HepG2 (cell line): ENCODE measurements around the gene BEAN1. TPM values are rescaled to one million over a fixed set of nuclear protein-coding genes. Genes with fewer than 3 reads are reported as not detected.
A peak's percentile ranks its signal among the peaks of the same experiment; 100 is the strongest.

Experiments used
- ATAC-seq: fragments of 200-7000 bp; cut with Tn5 transposase; 3 replicates; pipeline ENCODE4 v1.9.1; 2020; ENCODE audit warnings: mild to moderate bottlenecking, moderate library complexity
- BruUV-seq: library from RNA; stranded (reverse); fragments of 400-500 nt; replicated peaks from 2 replicates; lab custom pipeline; 2021; lab: Mats Ljungman, UMichigan
- CTCF ChIA-PET: fragments of 300-600 bp; formaldehyde crosslinking; extraction: SDS; loops from one replicate; lab custom pipeline; 2021; ENCODE audit warnings: low total read pairs, inconsistent platforms, low intra/inter-chr PET ratio; lab: Yijun Ruan, JAX
- POLR2A ChIA-PET: fragments of 350-600 bp; sonication (Branson Sonifier 250); formaldehyde crosslinking; loops from one replicate; lab custom pipeline; 2020; ENCODE audit warnings: antibody characterized with exemption, inconsistent platforms; lab: Yijun Ruan, JAX
- DNase-seq: peaks from one replicate; pipeline ENCODE4 v3.0.0-alpha.2; 2015; ENCODE audit warnings: low spot score
- FAIRE-seq: peaks from 3 replicates; lab custom pipeline; 2011; peaks lifted over from hg19 to GRCh38; lab: Jason Lieb, UNC
- H2AFZ ChIP-seq: one replicate; pipeline ENCODE4 v1.6.1; 2011; ENCODE audit warnings: low read length, inconsistent platforms
- H3K27ac ChIP-seq: fragments of 300-600 bp; 3 replicates; pipeline ENCODE4 v1.8.0; 2011; ENCODE audit warnings: mixed run types, mild to moderate bottlenecking, mixed read lengths, low read length, inconsistent platforms; ENCODE audit not compliant: insufficient read depth; ENCODE audit errors: extremely low read length
- H3K27me3 ChIP-seq, 2 experiments: fragments of 200-600 bp in 1 of 2; 2 replicates in 1 of 2; 3 replicates in 1 of 2; pipeline versions ENCODE4 v1.6.0 to v1.8.0; 2011; ENCODE audit warnings: low read length in 2 of 2, mild to moderate bottlenecking in 2 of 2, moderate library complexity in 2 of 2, inconsistent platforms in 1 of 2; ENCODE audit not compliant: insufficient read depth in 2 of 2, control insufficient read depth in 1 of 2
- H3K36me3 ChIP-seq, 2 experiments: fragments of 200-600 bp in 1 of 2; replicated peaks in 1 of 2; 2 replicates in 1 of 2; 3 replicates in 1 of 2; pipeline versions ENCODE4 v1.5.1 to v1.8.0; 2011; ENCODE audit warnings: low read length in 2 of 2, inconsistent platforms in 1 of 2; ENCODE audit not compliant: insufficient read depth in 2 of 2, control insufficient read depth in 1 of 2
- H3K4me1 ChIP-seq: 2 replicates; pipeline ENCODE4 v1.5.1; 2012; ENCODE audit warnings: low read length, inconsistent platforms; ENCODE audit not compliant: insufficient read depth
- H3K4me2 ChIP-seq: 2 replicates; pipeline ENCODE4 v1.6.0; 2011; ENCODE audit warnings: low read depth, low read length, inconsistent platforms
- H3K4me3 ChIP-seq, 3 experiments: fragments of 200-600 bp in 1 of 3; sonication (generic), shearing (Covaris generic) in 1 of 3; replicated peaks in 1 of 3; 2 replicates each; pipeline ENCODE4 v1.5.1; 2011 to 2016; ENCODE audit warnings: low read length in 3 of 3, inconsistent platforms in 2 of 3, low read depth in 2 of 3, mild to moderate bottlenecking in 2 of 3, control low read depth in 1 of 3, mixed read lengths in 1 of 3; ENCODE audit not compliant: insufficient read depth in 1 of 3
- H3K79me2 ChIP-seq: one replicate; pipeline ENCODE4 v1.6.1; 2011; ENCODE audit warnings: low read length, inconsistent platforms; ENCODE audit not compliant: insufficient read depth
- H3K9ac ChIP-seq: 2 replicates; pipeline ENCODE4 v1.6.0; 2011; ENCODE audit warnings: mild to moderate bottlenecking, low read depth, low read length, inconsistent platforms; ENCODE audit not compliant: insufficient read depth
- H3K9me3 ChIP-seq: 2 replicates; pipeline ENCODE4 v1.5.1; 2012; ENCODE audit warnings: mild to moderate bottlenecking, low read length
- H4K20me1 ChIP-seq: 2 replicates; pipeline ENCODE4 v1.6.0; 2011; ENCODE audit warnings: inconsistent platforms, mild to moderate bottlenecking, low read length, moderate library complexity; ENCODE audit not compliant: insufficient read depth
- ATAD3A ChIP-seq: sonication (generic); formaldehyde crosslinking; IDR thresholded peaks from 2 replicates; pipeline ENCODE4 v1.4.0; 2020; ENCODE audit warnings: missing genetic modification reagents
- CBX1 ChIP-seq: IDR thresholded peaks from one replicate; pipeline ENCODE4 v1.6.1; 2016; ENCODE audit warnings: antibody characterized with exemption, low read depth
- CREB3 ChIP-seq: sonication (generic); formaldehyde crosslinking; IDR thresholded peaks from 2 replicates; pipeline ENCODE4 v1.5.0; 2020; ENCODE audit warnings: missing genetic modification reagents
- FOXM1 ChIP-seq: sonication (generic); formaldehyde crosslinking; IDR thresholded peaks from 2 replicates; pipeline ENCODE4 v1.5.0; 2020; ENCODE audit warnings: missing genetic modification reagents
- HNF4A ChIP-seq: sonication (generic); formaldehyde crosslinking; IDR thresholded peaks from 2 replicates; pipeline ENCODE4 v1.4.0; 2020; ENCODE audit warnings: missing genetic modification reagents
- NFIC ChIP-seq: IDR thresholded peaks from 2 replicates; pipeline ENCODE4 v1.6.1; 2012; ENCODE audit warnings: mild to moderate bottlenecking, low read length, inconsistent platforms
- NFYC ChIP-seq: IDR thresholded peaks from 2 replicates; pipeline ENCODE4 v1.6.1; 2016; ENCODE audit warnings: missing genetic modification reagents, missing compliant biosample characterization
- PLRG1 ChIP-seq: fragments of 450-650 bp; conservative IDR thresholded peaks from 2 replicates; pipeline ENCODE4 v1.6.1; 2016
- SP2 ChIP-seq: sonication (generic); formaldehyde crosslinking; IDR thresholded peaks from 2 replicates; pipeline ENCODE4 v1.5.1; 2020; ENCODE audit warnings: mild to moderate bottlenecking, missing genetic modification reagents
- TBP ChIP-seq: sonication (generic); formaldehyde crosslinking; IDR thresholded peaks from 2 replicates; pipeline ENCODE4 v1.5.0; 2020; ENCODE audit warnings: missing genetic modification reagents
- WGBS: methylation state at CpG from one replicate; pipeline ENCODE4 v1.1.6; 2017; ENCODE audit warnings: low lambda C conversion rate; 5-methylcytosine and 5-hydroxymethylcytosine counted together
- in situ Hi-C: cut with HindIII; loops from 2 replicates; pipeline ENCODE4 v1.10.0; 2017; ENCODE audit warnings: low pct_unique_long_range_greater_than_20kb; ENCODE audit not compliant: extremely low pct_ligation_motif_present
- intact Hi-C: fragments of 100-400 bp; cut with micrococcal nuclease; formaldehyde crosslinking; loops from one replicate; pipeline ENCODE4 v1.10.0; 2022; ENCODE audit not compliant: unreplicated experiment
- polyA plus RNA-seq, 8 experiments: library from polyadenylated mRNA; depleted of rRNA in 3 of 8; stranded (reverse) in 7 of 8; unstranded in 1 of 8; fragments of >200 nt; fragmentation: Illumina TruSeq in 4 of 8; extraction: Trizol in 4 of 8; gene quantifications; 2 replicates each; pipeline versions ENCODE4 v1.2.1 to v1.2.3, GENCODE V29; 2011 to 2016; ENCODE audit warnings: low read depth in 4 of 8, missing spikeins in 1 of 8, mixed read lengths in 1 of 8; ENCODE audit not compliant: insufficient read depth in 1 of 8
- total RNA-seq, 5 experiments: library from RNA; depleted of rRNA; stranded (reverse); fragments of >200 nt; fragmentation: Illumina TruSeq; extraction: Trizol; gene quantifications; 2 replicates each; pipeline ENCODE4 v1.2.3, GENCODE V29; 2016; ENCODE audit warnings: low read depth in 1 of 5
- TF ChIP-seq, protein P1 (sequence below): sonication (generic); formaldehyde crosslinking; IDR thresholded peaks from 2 replicates; pipeline ENCODE4 v1.8.1; 2022; ENCODE audit warnings: low read depth, mild to moderate bottlenecking, missing genetic modification reagents
- TF ChIP-seq, protein P2 (sequence below): sonication (generic); formaldehyde crosslinking; IDR thresholded peaks from 2 replicates; pipeline ENCODE4 v1.4.0; 2020; ENCODE audit warnings: mild to moderate bottlenecking, missing genetic modification reagents
- TF ChIP-seq, protein P3 (sequence below): sonication (generic); formaldehyde crosslinking; IDR thresholded peaks from 2 replicates; pipeline ENCODE4 v1.4.0; 2020; ENCODE audit warnings: missing genetic modification reagents, mild to moderate bottlenecking, borderline replicate concordance
- TF ChIP-seq, protein P4 (sequence below): sonication (generic); formaldehyde crosslinking; IDR thresholded peaks from 2 replicates; pipeline ENCODE4 v1.5.1; 2020; ENCODE audit warnings: mild to moderate bottlenecking, missing genetic modification reagents, moderate library complexity

BEAN1 gene
- total and polyA plus RNA-seq, 2 of the 13 experiments (the other 11 are each of a cell fraction or from before 2014, with no cell fraction given) = 0.53 to 1.4 TPM

- no peaks in the 10 kb centered on the region for H3K79me2 ChIP-seq
- CTCF ChIA-PET = no interaction called here
- in situ Hi-C loops = no loop called here
- TF ChIP-seq, protein P1, sequence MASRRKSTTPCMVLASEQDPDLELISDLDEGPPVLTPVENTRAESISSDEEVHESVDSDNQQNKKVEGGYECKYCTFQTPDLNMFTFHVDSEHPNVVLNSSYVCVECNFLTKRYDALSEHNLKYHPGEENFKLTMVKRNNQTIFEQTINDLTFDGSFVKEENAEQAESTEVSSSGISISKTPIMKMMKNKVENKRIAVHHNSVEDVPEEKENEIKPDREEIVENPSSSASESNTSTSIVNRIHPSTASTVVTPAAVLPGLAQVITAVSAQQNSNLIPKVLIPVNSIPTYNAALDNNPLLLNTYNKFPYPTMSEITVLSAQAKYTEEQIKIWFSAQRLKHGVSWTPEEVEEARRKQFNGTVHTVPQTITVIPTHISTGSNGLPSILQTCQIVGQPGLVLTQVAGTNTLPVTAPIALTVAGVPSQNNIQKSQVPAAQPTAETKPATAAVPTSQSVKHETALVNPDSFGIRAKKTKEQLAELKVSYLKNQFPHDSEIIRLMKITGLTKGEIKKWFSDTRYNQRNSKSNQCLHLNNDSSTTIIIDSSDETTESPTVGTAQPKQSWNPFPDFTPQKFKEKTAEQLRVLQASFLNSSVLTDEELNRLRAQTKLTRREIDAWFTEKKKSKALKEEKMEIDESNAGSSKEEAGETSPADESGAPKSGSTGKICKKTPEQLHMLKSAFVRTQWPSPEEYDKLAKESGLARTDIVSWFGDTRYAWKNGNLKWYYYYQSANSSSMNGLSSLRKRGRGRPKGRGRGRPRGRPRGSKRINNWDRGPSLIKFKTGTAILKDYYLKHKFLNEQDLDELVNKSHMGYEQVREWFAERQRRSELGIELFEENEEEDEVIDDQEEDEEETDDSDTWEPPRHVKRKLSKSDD (CRISPR knock-in tag) = no peak
- TF ChIP-seq SP2 (CRISPR knock-in tag) (no peak), NFIC (no peak), CBX1 (peak; percentile 33), HNF4A (CRISPR knock-in tag) (peak; percentile 75), TBP (CRISPR knock-in tag) (no peak), ATAD3A (CRISPR knock-in tag) (no peak), NFYC (no peak), CREB3 (CRISPR knock-in tag) (no peak), PLRG1 (no peak), FOXM1 (CRISPR knock-in tag) (no peak)
- TF ChIP-seq, protein P2, sequence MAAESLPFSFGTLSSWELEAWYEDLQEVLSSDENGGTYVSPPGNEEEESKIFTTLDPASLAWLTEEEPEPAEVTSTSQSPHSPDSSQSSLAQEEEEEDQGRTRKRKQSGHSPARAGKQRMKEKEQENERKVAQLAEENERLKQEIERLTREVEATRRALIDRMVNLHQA = no peak
- TF ChIP-seq, protein P3, sequence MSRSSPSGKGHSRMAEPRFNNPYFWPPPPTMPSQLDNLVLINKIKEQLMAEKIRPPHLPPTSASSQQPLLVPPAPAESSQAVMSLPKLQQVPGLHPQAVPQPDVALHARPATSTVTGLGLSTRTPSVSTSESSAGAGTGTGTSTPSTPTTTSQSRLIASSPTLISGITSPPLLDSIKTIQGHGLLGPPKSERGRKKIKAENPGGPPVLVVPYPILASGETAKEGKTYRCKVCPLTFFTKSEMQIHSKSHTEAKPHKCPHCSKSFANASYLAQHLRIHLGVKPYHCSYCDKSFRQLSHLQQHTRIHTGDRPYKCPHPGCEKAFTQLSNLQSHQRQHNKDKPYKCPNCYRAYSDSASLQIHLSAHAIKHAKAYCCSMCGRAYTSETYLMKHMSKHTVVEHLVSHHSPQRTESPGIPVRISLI (CRISPR knock-in tag) = no peak
- TF ChIP-seq, protein P4, sequence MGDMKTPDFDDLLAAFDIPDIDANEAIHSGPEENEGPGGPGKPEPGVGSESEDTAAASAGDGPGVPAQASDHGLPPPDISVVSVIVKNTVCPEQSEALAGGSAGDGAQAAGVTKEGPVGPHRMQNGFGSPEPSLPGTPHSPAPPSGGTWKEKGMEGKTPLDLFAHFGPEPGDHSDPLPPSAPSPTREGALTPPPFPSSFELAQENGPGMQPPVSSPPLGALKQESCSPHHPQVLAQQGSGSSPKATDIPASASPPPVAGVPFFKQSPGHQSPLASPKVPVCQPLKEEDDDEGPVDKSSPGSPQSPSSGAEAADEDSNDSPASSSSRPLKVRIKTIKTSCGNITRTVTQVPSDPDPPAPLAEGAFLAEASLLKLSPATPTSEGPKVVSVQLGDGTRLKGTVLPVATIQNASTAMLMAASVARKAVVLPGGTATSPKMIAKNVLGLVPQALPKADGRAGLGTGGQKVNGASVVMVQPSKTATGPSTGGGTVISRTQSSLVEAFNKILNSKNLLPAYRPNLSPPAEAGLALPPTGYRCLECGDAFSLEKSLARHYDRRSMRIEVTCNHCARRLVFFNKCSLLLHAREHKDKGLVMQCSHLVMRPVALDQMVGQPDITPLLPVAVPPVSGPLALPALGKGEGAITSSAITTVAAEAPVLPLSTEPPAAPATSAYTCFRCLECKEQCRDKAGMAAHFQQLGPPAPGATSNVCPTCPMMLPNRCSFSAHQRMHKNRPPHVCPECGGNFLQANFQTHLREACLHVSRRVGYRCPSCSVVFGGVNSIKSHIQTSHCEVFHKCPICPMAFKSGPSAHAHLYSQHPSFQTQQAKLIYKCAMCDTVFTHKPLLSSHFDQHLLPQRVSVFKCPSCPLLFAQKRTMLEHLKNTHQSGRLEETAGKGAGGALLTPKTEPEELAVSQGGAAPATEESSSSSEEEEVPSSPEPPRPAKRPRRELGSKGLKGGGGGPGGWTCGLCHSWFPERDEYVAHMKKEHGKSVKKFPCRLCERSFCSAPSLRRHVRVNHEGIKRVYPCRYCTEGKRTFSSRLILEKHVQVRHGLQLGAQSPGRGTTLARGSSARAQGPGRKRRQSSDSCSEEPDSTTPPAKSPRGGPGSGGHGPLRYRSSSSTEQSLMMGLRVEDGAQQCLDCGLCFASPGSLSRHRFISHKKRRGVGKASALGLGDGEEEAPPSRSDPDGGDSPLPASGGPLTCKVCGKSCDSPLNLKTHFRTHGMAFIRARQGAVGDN = peak; percentile 44
These were observed 7.7 kb downstream of the BEAN1 start for GRCh38 chr16:66434619-66435430.

More at GRCh38 chr16:66434619-66435430, 7.7 kb downstream of the BEAN1 start:
- BruUV-seq = no TSS peak
- Histone ChIP-seq H2AFZ (no peak overlapping the region), H3K4me2 (peak overlapping the region; percentile 68), H4K20me1 (no peaks in the 10 kb centered on the region), H3K4me1 (peaks cover 53% of the 10 kb centered on the region), H3K9me3 (no peaks in the 10 kb centered on the region), H3K4me3 (peak overlapping the region in 2 of 3 experiments; percentile 0 to 47; a peak in 2 of 6 replicates), H3K36me3 (no peaks in the 10 kb centered on the region), H3K27ac (peak overlapping the region; percentile 85), H3K9ac (peak overlapping the region; percentile 72), H3K27me3 (no peaks in the 10 kb centered on the region)
- FAIRE-seq (peak; percentile 77), ATAC-seq (peak; percentile 80), DNase-seq (peak; percentile 92)
- POLR2A ChIA-PET = interaction anchor here (0.7 to 4.1 kb wide), 14 partner anchors 9 to 227 kb away, joined by 3 to 48 read pairs (median 4); partner anchors contain the start of gene CKLF
- WGBS = 9% methylated on average over 8 of the region's 9 CpGs
- intact Hi-C loops = loop anchor here (2.0 kb wide), 1 partner anchor 48 kb away; no protein-coding TSS in a partner anchor
